ENCODE results near the gene PCDHB15. TPM values are rescaled to one million over a fixed set of nuclear protein-coding genes. Genes with fewer than 3 reads are reported as not detected.
A peak's percentile ranks its signal among the peaks of the same experiment; 100 is the strongest.
"Not testable (repeated sequence)": the region's sequence is repeated elsewhere in the genome, so short reads cannot be mapped to it uniquely, and the experiment has no call there.

PCDHB15 gene
- total RNA-seq, 4 donors from 2014 or later: 5.4 to 7.6 (median 6.4) TPM

DNA sequence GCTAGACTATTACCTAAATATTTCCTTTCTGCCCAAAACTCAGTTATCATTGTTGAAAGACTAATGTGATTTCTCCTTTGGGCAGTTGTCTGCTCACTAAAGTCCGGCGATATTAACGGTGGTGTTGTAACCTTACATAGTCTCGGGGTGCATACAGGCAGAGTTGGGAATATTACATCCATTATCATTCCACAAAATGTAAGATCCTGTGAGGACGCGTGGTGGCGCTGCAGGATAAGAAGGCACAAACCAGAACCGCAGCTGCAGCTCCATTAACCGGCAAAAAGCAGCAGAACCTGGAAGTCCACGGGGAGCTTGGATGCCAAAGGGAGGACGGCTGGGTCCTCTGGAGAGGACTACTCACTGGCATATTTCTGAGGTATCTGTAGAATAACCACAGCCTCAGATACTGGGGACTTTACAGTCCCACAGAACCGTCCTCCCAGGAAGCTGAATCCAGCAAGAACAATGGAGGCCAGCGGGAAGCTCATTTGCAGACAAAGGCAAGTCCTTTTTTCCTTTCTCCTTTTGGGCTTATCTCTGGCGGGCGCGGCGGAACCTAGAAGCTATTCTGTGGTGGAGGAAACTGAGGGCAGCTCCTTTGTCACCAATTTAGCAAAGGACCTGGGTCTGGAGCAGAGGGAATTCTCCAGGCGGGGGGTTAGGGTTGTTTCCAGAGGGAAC is 31.4 kb upstream of the PCDHB15 start, which contains the start of gene PCDHB13:
TSS of gene PCDHB13 (plus strand) at position 264 of the 684 bp plus-strand sequence. CDS start at position 469, 205 bp downstream.
- peak in 1 of 2 donors; percentile 24 for DNase-seq (ENCODE audit: low spot score in 2 of 2)
- H3K4me1 ChIP-seq, H3K27me3 ChIP-seq, H3K4me3 ChIP-seq, H3K27ac ChIP-seq: not testable (repeated sequence)
- Histone ChIP-seq H3K36me3 (peaks cover 0 to 21% (median 0%) of the 10 kb centered on the region in 3 donors), H3K9me3 (peaks cover 0 to 96% (median 32%) of the 10 kb centered on the region in 4 donors)
- 6 to 10% methylated on average over 11 to 13 of the region's 18 CpGs for WGBS, 2 donors
- TF ChIP-seq, protein P1, sequence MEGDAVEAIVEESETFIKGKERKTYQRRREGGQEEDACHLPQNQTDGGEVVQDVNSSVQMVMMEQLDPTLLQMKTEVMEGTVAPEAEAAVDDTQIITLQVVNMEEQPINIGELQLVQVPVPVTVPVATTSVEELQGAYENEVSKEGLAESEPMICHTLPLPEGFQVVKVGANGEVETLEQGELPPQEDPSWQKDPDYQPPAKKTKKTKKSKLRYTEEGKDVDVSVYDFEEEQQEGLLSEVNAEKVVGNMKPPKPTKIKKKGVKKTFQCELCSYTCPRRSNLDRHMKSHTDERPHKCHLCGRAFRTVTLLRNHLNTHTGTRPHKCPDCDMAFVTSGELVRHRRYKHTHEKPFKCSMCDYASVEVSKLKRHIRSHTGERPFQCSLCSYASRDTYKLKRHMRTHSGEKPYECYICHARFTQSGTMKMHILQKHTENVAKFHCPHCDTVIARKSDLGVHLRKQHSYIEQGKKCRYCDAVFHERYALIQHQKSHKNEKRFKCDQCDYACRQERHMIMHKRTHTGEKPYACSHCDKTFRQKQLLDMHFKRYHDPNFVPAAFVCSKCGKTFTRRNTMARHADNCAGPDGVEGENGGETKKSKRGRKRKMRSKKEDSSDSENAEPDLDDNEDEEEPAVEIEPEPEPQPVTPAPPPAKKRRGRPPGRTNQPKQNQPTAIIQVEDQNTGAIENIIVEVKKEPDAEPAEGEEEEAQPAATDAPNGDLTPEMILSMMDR (IDR thresholded peaks at IDR 0.05): peak in 1 of 5 experiments; percentile 26

DNA sequence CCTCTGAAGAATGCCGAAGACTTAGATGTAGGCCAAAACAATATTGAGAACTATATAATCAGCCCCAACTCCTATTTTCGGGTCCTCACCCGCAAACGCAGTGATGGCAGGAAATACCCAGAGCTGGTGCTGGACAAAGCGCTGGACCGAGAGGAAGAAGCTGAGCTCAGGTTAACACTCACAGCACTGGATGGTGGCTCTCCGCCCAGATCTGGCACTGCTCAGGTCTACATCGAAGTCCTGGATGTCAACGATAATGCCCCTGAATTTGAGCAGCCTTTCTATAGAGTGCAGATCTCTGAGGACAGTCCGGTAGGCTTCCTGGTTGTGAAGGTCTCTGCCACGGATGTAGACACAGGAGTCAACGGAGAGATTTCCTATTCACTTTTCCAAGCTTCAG is 30.6 kb upstream of the PCDHB15 start:
- peaks cover 0 to 23% (median 0%) of the 10 kb centered on the region in 3 donors for H3K36me3 ChIP-seq
- not testable (repeated sequence) for H3K27ac ChIP-seq; H3K27me3 ChIP-seq; H3K4me1 ChIP-seq; H3K4me3 ChIP-seq; DNase-seq (ENCODE audit: low spot score in 2 of 2)
- 67 to 70% methylated on average over 12 of the region's 12 CpGs for WGBS, 2 donors
- peaks cover 0 to 96% (median 32%) of the 10 kb centered on the region in 4 donors for H3K9me3 ChIP-seq

DNA sequence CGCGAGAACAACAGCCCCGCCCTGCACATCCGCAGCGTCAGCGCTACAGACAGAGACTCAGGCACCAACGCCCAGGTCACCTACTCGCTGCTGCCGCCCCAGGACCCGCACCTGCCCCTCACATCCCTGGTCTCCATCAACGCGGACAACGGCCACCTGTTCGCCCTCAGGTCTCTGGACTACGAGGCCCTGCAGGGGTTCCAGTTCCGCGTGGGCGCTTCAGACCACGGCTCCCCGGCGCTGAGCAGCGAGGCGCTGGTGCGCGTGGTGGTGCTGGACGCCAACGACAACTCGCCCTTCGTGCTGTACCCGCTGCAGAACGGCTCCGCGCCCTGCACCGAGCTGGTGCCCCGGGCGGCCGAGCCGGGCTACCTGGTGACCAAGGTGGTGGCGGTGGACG is 29.7 kb upstream of the PCDHB15 start:
- H3K4me3 ChIP-seq; H3K27me3 ChIP-seq; H3K27ac ChIP-seq; DNase-seq (ENCODE audit: low spot score in 2 of 2); H3K4me1 ChIP-seq: not testable (repeated sequence)
- WGBS, 2 donors: 24 to 36% methylated on average over 9 to 15 of the region's 40 CpGs
- Histone ChIP-seq H3K9me3 (peaks cover 0 to 96% (median 32%) of the 10 kb centered on the region in 4 donors), H3K36me3 (peaks cover 0 to 25% (median 0%) of the 10 kb centered on the region in 3 donors)

DNA sequence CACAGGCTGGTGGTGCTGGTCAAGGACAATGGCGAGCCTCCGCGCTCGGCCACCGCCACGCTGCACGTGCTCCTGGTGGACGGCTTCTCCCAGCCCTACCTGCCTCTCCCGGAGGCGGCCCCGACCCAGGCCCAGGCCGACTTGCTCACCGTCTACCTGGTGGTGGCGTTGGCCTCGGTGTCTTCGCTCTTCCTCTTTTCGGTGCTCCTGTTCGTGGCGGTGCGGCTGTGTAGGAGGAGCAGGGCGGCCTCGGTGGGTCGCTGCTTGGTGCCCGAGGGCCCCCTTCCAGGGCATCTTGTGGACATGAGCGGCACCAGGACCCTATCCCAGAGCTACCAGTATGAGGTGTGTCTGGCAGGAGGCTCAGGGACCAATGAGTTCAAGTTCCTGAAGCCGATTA is 29.2 kb upstream of the PCDHB15 start:
- not testable (repeated sequence) for H3K4me3 ChIP-seq; DNase-seq (ENCODE audit: low spot score in 2 of 2); H3K27ac ChIP-seq; H3K27me3 ChIP-seq; H3K4me1 ChIP-seq
- 30 to 42% methylated on average over 3 to 14 of the region's 26 CpGs for whole genome bisulfite sequencing, 2 donors
- Histone ChIP-seq H3K36me3 (peaks cover 0 to 25% (median 0%) of the 10 kb centered on the region in 3 donors), H3K9me3 (peaks cover 0 to 96% (median 33%) of the 10 kb centered on the region in 4 donors)

DNA sequence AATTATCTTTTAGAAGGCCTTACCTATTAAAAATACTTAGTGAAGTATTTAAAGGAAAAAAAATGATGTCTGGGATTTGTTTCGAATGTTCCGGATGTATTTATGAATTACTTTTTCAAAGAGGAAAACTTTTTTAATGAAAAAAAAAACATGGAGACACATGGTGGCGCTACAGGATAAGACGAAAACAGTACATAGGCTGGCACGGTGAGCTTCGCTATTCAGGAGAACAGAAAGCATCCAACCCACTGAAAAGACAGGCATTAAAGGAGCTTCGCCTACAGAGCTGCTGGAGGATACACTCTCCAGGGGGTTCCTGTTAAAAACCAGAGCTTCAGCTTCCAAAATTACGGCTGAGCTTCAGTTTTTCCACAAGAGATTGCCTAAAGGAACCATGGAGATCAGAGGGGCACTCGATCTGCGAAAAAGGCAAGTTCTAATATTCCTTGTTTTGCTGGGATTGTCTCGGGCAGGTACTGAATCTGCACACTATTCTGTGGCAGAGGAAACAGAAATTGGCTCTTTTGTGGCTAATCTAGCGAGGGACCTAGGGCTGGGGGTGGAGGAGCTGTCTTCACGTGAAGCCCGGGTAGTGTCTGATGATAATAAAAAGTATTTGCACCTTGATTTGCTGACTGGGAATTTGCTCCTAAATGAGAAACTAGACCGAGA is 21.9 kb upstream of the PCDHB15 start, which contains the start of gene PCDHB14:
TSS of gene PCDHB14 (plus strand) at position 232 of the 672 bp plus-strand sequence. CDS start at position 395, 163 bp downstream.
- WGBS, 2 donors: 28 to 31% methylated on average over 15 of the region's 15 CpGs
- H3K36me3 ChIP-seq: peaks cover 0 to 20% (median 0%) of the 10 kb centered on the region in 3 donors

DNA sequence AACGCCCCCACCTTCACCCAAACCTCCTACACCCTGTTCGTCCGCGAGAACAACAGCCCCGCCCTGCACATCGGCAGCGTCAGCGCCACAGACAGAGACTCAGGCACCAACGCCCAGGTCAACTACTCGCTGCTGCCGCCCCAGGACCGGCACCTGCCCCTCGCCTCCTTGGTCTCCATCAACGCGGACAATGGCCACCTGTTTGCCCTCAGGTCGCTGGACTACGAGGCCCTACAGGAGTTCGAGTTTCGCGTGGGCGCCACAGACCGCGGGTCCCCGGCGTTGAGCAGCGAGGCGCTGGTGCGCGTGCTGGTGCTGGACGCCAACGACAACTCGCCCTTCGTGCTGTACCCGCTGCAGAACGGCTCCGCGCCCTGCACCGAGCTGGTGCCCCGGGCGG is 20.4 kb upstream of the PCDHB15 start:
- H3K36me3 ChIP-seq; H3K27me3 ChIP-seq; H3K27ac ChIP-seq; H3K4me3 ChIP-seq; H3K4me1 ChIP-seq; DNase-seq (ENCODE audit: low spot score in 2 of 2): not testable (repeated sequence)
- peaks cover 4 to 94% (median 41%) of the 10 kb centered on the region in 4 donors for H3K9me3 ChIP-seq
- WGBS, 2 donors: 14 to 33% methylated on average over 12 to 18 of the region's 40 CpGs

More for the DNA sequence above, 21.9 kb upstream of the PCDHB15 start, which contains the start of gene PCDHB14:
- no peaks in the 10 kb centered on the region for H3K27me3 ChIP-seq
- H3K27ac ChIP-seq: no peak within 1 kb of the TSS
- no peak for TF ChIP-seq EP300 (IDR thresholded peaks at IDR 0.05)
- no peak for TF ChIP-seq POLR2A (IDR thresholded peaks at IDR 0.05)
- TF ChIP-seq, protein P1 (IDR thresholded peaks at IDR 0.05): no peak
- no peak for DNase-seq (ENCODE audit: low spot score in 2 of 2)
- peaks cover 4 to 98% (median 43%) of the 10 kb centered on the region in 4 donors for H3K9me3 ChIP-seq
- peak within 1 kb of the TSS in 1 of 4 donors; percentile 27 for H3K4me3 ChIP-seq
- H3K4me1 ChIP-seq: no peaks in the 10 kb centered on the region

DNA sequence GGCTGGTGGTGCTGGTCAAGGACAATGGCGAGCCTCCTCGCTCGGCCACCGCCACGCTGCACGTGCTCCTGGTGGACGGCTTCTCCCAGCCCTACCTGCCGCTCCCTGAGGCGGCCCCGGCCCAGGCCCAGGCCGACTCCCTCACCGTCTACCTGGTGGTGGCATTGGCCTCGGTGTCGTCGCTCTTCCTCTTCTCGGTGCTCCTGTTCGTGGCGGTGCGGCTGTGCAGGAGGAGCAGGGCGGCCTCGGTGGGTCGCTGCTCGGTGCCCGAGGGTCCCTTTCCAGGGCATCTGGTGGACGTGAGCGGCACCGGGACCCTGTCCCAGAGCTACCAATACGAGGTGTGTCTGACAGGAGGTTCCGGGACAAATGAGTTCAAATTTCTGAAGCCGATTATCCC is 19.8 kb upstream of the PCDHB15 start:
- peaks cover 4 to 94% (median 40%) of the 10 kb centered on the region in 4 donors for H3K9me3 ChIP-seq
- not testable (repeated sequence) for H3K27me3 ChIP-seq; H3K4me3 ChIP-seq; DNase-seq (ENCODE audit: low spot score in 2 of 2); H3K27ac ChIP-seq; H3K36me3 ChIP-seq; H3K4me1 ChIP-seq
- WGBS, 2 donors: 40 to 51% methylated on average over 8 to 18 of the region's 30 CpGs

All from tibial nerve (tissue), 4 donors.